GM19463 (cell line): ENCODE data around the gene GTSE1.
"Not testable (repeated sequence)": the region's sequence is repeated elsewhere in the genome, so short reads cannot be mapped to it uniquely, and the experiment has no call there.

Experiments
- ATAC-seq: cut with Tn5 transposase; IDR thresholded peaks from one replicate; pipeline ENCODE4 v1.9.1; 2021; ENCODE audit warnings: mild to moderate bottlenecking, moderate library complexity; ENCODE audit not compliant: unreplicated experiment

Gene GTSE1

DNA sequence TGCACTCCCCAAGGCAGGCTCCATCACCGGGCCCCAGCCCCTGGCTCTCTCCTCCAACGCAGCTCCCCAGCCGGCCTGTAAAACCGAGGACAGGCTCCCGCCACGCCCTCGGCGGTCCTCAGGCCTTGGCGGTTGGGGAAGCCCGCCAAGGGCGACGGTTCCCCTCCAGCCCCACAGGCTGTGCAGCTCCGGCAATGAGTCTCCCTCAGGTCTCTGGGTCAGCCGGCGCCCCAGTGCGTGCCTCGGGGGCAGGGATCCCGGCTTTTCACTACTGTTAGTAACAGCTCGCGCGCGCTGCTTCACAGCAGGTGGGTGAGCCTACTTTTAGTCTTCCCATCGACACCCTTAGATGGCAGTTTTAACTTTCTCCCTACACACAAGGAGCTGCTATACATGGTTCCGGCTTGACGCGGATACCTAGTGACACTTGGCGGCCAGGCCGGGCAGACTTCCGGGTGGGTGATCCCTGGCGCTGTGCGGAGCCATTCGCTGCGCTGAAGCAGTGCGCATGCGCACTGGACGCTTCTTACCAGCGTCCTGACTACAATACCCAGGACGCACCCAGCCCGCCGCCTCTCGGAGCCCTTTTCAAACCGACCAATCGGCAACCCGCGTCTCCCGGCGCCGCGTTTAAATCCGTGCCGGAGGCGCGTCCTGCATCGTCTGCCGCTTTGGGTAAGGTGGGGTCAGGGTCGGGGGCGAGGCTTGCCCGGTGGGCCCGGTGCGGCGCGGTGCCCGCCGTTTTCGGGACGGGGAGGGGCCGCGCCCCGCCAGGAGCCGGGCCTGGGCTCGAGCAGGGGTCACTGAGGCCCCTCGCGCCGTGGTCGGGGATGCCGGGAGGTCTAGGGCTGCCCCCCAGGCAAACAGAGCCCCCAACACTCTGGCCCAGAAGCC lies at the start of gene GTSE1:
TSS of gene GTSE1 (plus strand) at position 614 of the 894 bp plus-strand sequence. CDS start 531 bp downstream, outside the sequence.
- peak; percentile 94 for ATAC-seq

DNA sequence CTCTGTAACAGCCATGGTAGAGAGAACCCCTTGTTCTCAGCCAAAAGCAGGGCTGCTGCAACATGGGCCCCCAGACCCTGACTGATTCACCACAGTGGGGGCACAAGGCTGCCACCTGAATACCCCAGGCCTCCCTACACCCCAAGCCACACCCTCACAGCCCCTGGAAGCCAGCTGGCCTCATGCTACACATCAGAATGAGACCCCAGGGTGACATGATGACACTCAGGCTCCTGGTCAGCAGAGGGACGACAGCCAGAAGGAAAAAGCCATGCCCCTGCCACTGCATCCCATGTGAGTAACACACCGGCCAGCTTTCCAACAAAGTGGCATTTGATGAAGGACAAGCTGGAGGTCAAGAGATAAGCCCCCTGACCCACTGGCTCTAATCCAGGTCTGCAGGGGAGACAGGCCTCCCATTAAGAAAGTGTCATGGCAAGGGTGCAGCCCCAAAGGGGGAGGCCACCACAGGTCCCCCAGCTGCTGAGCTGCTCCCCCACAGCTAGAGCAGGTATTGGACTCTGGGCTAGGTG lies 49.2 kb upstream of the GTSE1 start:
- ATAC-seq, result no peak

- ATAC-seq, result peak; percentile 89
Observed at GRCh38 chr22:46250035-46250782, 46.5 kb upstream of the GTSE1 start, which contains the start of gene CDPF1. Gene CDPF1 (minus strand): TSS chr22:46250293. CDS start chr22:46248284, 2,009 bp downstream.

- ATAC-seq, result peak; percentile 2
Observed at GRCh38 chr22:46250783-46251125, 45.9 kb upstream of the GTSE1 start.

- ATAC-seq, result no peak
Observed at GRCh38 chr22:46251266-46251665, 45.4 kb upstream of the GTSE1 start.

- no peak for ATAC-seq
Observed at GRCh38 chr22:46251816-46252380, 44.8 kb upstream of the GTSE1 start.

DNA sequence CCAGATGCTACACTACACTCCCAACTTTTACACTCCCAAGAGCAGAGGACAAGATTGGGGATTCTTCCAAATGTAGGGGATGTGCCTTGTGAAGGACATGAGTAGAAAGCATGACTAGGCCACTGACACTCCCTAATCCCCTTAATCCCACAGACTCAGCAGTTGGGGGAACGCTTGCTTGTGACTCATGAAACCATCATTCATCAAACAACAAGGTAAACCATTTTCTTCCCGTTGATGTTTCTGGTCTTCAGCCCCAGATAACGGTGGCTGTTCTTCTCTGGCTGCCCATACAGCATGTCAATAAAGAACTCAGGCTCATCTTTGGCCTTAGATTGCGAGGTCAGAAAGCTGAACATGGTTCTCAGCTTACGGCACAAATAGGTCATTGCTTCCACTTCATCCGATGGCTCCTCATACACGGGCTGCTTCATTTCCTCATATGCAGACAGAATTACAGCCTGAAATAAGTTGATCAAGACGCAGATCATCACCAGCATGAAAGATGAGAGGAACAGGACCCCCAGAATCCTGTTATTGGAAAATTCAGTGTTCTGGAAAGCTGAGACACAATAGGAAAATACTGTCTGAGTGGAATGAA lies 40.2 kb upstream of the GTSE1 start:
- ATAC-seq, result no peak

- ATAC-seq, result no peak
Observed at GRCh38 chr22:46259374-46259773, 37.3 kb upstream of the GTSE1 start.

DNA sequence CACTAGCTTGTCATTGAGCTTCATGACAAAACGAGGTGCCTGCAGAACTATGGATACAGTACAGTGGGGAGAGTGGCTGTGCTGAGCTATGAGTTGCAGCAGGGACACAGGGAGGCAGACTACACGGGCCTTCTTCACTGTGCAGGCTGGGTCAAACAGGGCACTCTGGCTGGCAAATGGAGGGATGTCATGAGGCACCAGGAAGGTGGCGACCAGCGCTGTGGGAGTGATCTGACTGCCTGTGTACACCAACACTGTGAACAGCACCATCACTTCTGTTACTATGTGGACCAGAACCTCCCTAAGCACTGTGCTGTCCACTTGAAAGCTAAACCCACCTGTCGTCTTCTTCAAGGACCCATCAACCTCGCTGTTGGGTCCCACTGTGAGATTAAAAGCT lies 36.6 kb upstream of the GTSE1 start:
- ATAC-seq, result no peak

GRCh38 chr22:46262449-46263215 lies 34.0 kb upstream of the GTSE1 start:
- no peak for ATAC-seq

- ATAC-seq, result no peak
Observed at GRCh38 chr22:46263216-46263590, 33.5 kb upstream of the GTSE1 start, which contains the start of gene PKDREJ. Gene PKDREJ (minus strand): TSS chr22:46263343. CDS start chr22:46263322, 21 bp downstream.

GRCh38 chr22:46264520-46264919 lies 32.1 kb upstream of the GTSE1 start:
- ATAC-seq, result not testable (repeated sequence)

- ATAC-seq, result not testable (repeated sequence)
Observed at GRCh38 chr22:46265627-46266026, 31.0 kb upstream of the GTSE1 start.

- ATAC-seq, result peak; percentile 89
Observed at GRCh38 chr22:46267431-46268279, 29.0 kb upstream of the GTSE1 start, which contains the start of gene TTC38. Gene TTC38 (plus strand): TSS chr22:46268008. CDS start chr22:46268040, 32 bp downstream.

- ATAC-seq, result no peak
Observed at GRCh38 chr22:46269564-46269963, 27.1 kb upstream of the GTSE1 start.

GRCh38 chr22:46272196-46272595 lies 24.5 kb upstream of the GTSE1 start:
- no peak for ATAC-seq

- ATAC-seq, result no peak
Observed at GRCh38 chr22:46272762-46273431, 23.8 kb upstream of the GTSE1 start.

DNA sequence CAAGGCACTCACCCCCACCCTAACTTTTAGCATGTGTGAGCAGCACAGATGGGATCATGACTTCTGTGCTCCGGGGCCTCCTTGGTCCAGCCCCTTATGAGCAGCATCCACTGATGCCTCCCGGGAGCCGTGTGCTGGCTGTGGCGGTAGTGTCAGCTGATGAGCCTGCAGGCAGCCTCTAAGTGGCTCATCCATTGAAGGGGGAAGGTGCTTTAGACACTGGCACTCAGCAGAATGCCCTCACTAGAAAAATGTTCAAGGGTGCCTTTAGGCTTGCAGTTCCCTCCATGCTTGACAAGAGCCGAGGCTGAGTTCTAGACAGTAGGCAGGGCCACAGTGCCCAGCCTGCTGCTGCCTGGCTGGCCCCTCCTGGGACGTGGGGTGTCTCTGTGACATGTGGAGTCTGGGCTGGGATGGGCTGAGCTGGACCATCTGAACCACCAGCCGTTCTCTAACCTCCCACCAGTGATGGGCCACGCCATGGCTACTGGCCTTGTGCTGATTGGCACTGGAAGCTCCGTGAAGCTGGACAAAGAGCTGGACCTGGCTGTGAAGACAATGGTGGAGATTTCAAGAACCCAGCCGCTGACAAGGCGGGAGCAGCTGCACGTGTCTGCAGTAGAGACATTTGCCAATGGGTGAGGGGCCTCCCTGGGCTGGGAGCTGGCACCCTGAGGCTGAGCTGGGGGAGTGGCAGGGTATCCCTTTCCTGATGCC lies 23.1 kb upstream of the GTSE1 start:
- no peak for ATAC-seq
